Esophagus squamous epithelium (tissue), 5 donors: ENCODE measurements around the gene VEPH1. TPM values are rescaled to one million over a fixed set of nuclear protein-coding genes. Genes with fewer than 3 reads are reported as not detected.
"Not testable (repeated sequence)": the region's sequence is repeated elsewhere in the genome, so short reads cannot be mapped to it uniquely, and the experiment has no call there.

Experiments
- DNase-seq: peaks from one replicate; lab custom pipeline; 2025; lab: John Stamatoyannopoulos, UW
- H3K27ac ChIP-seq, 4 donors: fragments of 200-600 bp; sonication (generic); one replicate each; pipeline ENCODE4 v1.5.1; 2016 to 2019; ENCODE audit warnings: mild to moderate bottlenecking in 1 of 4
- H3K27me3 ChIP-seq, 4 donors: fragments of 200-600 bp; sonication (generic); 1 replicate in 3 of 4; 2 replicates in 1 of 4; pipeline versions ENCODE4 v1.5.1 to v1.6.0; 2017 to 2021; ENCODE audit warnings: antibody characterized with exemption in 1 of 4
- H3K36me3 ChIP-seq, 3 donors: fragments of 200-600 bp; sonication (generic); one replicate each; pipeline ENCODE4 v1.5.1; 2016 to 2019
- H3K4me1 ChIP-seq, 3 donors: fragments of 200-600 bp; sonication (generic); one replicate each; pipeline ENCODE4 v1.5.1; 2017 to 2019
- H3K4me3 ChIP-seq, 4 donors: fragments of 200-600 bp; sonication (generic); 1 replicate in 3 of 4; 2 replicates in 1 of 4; pipeline ENCODE4 v1.5.1; 2016 to 2019; ENCODE audit warnings: mild to moderate bottlenecking in 2 of 4, moderate library complexity in 1 of 4
- H3K9me3 ChIP-seq, 3 donors: fragments of 200-600 bp; sonication (generic); one replicate each; pipeline ENCODE4 v1.5.1; 2016 to 2019
- POLR2A ChIP-seq, 4 donors: fragments of 450-650 bp; IDR thresholded peaks; one replicate each; pipeline ENCODE4 v1.6.1; 2017; ENCODE audit warnings: antibody characterized with exemption in 4 of 4, mild to moderate bottlenecking in 4 of 4, moderate library complexity in 3 of 4
- WGBS, 2 donors: methylation state at CpG; one replicate each; pipeline ENCODE4 v1.1.5; 2018; 5-methylcytosine and 5-hydroxymethylcytosine counted together
- intact Hi-C: fragments of 100-400 bp; cut with DNase I; formaldehyde crosslinking; loops from one replicate; pipeline ENCODE4 v1.15.0; 2022
- total RNA-seq, 4 donors: library from RNA; depleted of rRNA; stranded (reverse); fragments of >200 nt; gene quantifications; one replicate each; pipeline ENCODE4 v1.1.0, GENCODE V29; 2016
- TF ChIP-seq, protein P1 (sequence below), 6 experiments: fragments of 450-650 bp in 4 of 6; fragments of 200-600 bp in 2 of 6; sonication (generic) in 2 of 6; IDR thresholded peaks; one replicate each; pipeline ENCODE4 v1.5.1; 2016 to 2019; ENCODE audit warnings: antibody characterized with exemption in 6 of 6, mild to moderate bottlenecking in 4 of 6, moderate library complexity in 4 of 6
- donor health status: DM: yes; HTN: yes; CAD: no.

VEPH1 gene
- total RNA-seq, 4 donors from 2014 or later: not detected

DNA sequence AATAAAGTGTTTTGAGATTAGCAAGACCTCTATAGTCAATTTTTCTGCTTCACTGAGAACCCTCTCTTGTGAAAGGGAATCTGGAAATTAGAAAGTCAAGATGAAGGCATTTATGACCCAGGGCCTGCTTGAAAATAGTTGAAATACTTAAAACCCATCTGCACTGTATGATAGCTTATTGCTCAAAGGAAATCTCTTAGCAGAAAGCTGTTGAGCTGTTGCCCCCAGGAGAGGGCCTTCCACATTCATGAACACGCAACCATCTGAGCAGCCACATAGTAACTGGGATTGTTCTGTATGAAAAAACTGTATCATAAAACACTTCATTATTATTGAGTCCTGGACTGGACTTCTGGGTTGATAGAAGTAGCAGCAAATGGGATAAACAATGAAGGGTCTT, 173.0 kb downstream of the VEPH1 start:
- Histone ChIP-seq H3K27ac (no peak overlapping the region), H3K27me3 (no peaks in the 10 kb centered on the region), H3K36me3 (no peaks in the 10 kb centered on the region), H3K9me3 (no peaks in the 10 kb centered on the region), H3K4me3 (no peak overlapping the region), H3K4me1 (no peaks in the 10 kb centered on the region)
- WGBS, 2 donors: 94 to 100% methylated on average over 1 of the region's 1 CpG
- no peak for TF ChIP-seq POLR2A (IDR thresholded peaks at IDR 0.05)
- TF ChIP-seq, protein P1, sequence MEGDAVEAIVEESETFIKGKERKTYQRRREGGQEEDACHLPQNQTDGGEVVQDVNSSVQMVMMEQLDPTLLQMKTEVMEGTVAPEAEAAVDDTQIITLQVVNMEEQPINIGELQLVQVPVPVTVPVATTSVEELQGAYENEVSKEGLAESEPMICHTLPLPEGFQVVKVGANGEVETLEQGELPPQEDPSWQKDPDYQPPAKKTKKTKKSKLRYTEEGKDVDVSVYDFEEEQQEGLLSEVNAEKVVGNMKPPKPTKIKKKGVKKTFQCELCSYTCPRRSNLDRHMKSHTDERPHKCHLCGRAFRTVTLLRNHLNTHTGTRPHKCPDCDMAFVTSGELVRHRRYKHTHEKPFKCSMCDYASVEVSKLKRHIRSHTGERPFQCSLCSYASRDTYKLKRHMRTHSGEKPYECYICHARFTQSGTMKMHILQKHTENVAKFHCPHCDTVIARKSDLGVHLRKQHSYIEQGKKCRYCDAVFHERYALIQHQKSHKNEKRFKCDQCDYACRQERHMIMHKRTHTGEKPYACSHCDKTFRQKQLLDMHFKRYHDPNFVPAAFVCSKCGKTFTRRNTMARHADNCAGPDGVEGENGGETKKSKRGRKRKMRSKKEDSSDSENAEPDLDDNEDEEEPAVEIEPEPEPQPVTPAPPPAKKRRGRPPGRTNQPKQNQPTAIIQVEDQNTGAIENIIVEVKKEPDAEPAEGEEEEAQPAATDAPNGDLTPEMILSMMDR (IDR thresholded peaks at IDR 0.05): no peak
- no peak for DNase-seq
- intact Hi-C loops: no loop called here

DNA sequence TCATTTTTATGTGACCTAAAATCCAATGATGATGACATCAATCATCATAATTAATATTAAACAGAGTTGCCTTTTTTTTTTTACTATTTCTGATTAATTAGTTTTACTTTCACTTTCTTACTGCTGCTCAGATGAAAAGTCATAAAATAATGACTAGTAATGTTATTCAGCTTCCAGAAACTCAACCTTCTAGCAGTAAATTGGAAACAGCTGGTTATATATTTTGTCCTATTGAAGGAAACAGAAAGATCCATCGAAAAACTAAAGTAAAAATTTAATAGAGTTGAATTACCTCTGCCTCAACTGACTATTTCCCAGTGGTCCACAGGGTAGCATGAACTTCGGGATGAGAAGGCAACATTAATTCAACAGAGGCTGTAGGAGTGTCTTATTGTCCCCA, 173.7 kb downstream of the VEPH1 start:
- no peak for DNase-seq
- no peak overlapping the region for H3K4me3 ChIP-seq
- no peaks in the 10 kb centered on the region for H3K36me3 ChIP-seq
- H3K4me1 ChIP-seq: no peaks in the 10 kb centered on the region
- H3K27ac ChIP-seq: no peak overlapping the region
- H3K27me3 ChIP-seq: no peaks in the 10 kb centered on the region
- intact Hi-C loops: no loop called here
- WGBS, 2 donors: 67 to 69% methylated on average over 2 of the region's 2 CpGs
- H3K9me3 ChIP-seq: no peaks in the 10 kb centered on the region
- no peak for TF ChIP-seq POLR2A (IDR thresholded peaks at IDR 0.05)
- TF ChIP-seq, protein P1 (IDR thresholded peaks at IDR 0.05): no peak

DNA sequence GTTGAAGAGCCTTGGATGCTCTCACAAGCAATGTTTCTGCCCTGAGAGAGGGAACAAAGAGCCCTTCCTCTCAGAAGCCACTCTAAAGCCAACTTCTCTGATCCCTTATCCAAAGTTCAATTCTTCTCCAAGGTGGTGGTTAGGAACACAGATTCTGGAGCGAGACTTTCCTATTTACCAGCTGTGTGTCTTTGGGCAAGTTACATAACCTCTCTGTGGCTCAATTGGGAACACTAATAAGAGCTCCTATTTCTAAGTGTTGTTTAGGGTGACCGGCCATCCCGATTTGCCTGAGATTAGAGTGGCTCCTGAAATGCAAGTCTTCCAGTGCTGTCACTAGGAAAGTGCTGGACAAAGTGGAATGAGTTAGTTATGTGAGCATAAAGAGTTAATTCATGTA, 175.4 kb downstream of the VEPH1 start:
- no peaks in the 10 kb centered on the region for H3K36me3 ChIP-seq
- TF ChIP-seq, protein P1 (IDR thresholded peaks at IDR 0.05): no peak
- no peak for TF ChIP-seq POLR2A (IDR thresholded peaks at IDR 0.05)
- no peaks in the 10 kb centered on the region for H3K9me3 ChIP-seq
- no peak for DNase-seq
- no peak overlapping the region for H3K4me3 ChIP-seq
- no peaks in the 10 kb centered on the region for H3K4me1 ChIP-seq
- WGBS, 2 donors: 75 to 93% methylated on average over 3 of the region's 3 CpGs
- intact Hi-C loops: no loop called here
- H3K27ac ChIP-seq: no peak overlapping the region
- no peaks in the 10 kb centered on the region for H3K27me3 ChIP-seq

DNA sequence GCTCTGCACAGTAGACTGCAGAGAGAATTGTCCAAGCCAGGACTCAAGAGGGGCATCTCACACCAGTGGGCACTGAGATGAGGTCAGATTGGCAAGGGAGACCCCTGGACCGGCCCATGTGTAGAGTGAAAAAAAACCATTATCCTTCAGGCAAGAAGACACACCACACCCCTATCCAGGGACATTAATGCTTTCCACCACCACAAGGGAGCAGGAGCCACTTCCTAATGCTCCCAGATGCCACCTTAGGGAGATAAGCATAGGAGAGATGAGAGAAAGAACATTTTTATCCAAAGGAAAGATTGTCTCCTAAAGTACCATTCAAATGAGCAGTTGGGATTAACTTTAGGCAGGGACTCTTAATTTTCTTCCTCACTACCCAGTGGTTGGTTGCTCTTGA, 176.2 kb downstream of the VEPH1 start:
- H3K4me1 ChIP-seq: no peaks in the 10 kb centered on the region
- WGBS, 2 donors: 63% methylated on average over 1 of the region's 1 CpG; no CpG with 5 or more reads in 1 of the 2 donors
- no peak overlapping the region for H3K4me3 ChIP-seq
- H3K27ac ChIP-seq: no peak overlapping the region
- no peaks in the 10 kb centered on the region for H3K9me3 ChIP-seq
- no peak for DNase-seq
- intact Hi-C loops: no loop called here
- H3K36me3 ChIP-seq: no peaks in the 10 kb centered on the region
- H3K27me3 ChIP-seq: no peaks in the 10 kb centered on the region
- TF ChIP-seq, protein P1 (IDR thresholded peaks at IDR 0.05): no peak
- no peak for TF ChIP-seq POLR2A (IDR thresholded peaks at IDR 0.05)

DNA sequence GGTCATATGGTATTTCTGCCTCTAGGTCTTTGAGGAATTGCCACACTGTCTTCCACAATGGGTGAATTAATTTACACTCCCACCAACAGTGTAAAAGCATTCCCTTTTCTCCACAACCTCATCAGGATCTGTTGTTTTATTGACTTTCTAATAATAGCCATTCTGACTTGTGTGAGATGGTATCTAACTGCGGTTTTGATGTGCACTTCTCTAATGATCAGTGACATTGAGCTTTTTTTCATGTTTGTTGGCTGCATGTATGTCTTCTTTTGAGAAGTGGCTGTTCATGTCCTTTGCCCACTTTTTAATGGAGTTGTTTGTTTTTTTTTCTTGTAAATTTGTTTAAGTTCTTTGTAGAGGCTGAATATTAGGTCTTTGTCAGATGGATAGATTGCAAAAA, 178.3 kb downstream of the VEPH1 start:
- intact Hi-C loops, H3K27ac ChIP-seq, H3K27me3 ChIP-seq, H3K4me1 ChIP-seq, DNase-seq, H3K36me3 ChIP-seq, H3K4me3 ChIP-seq, H3K9me3 ChIP-seq: not testable (repeated sequence)
- WGBS, 2 donors: 88 to 92% methylated on average over 1 of the region's 1 CpG

DNA sequence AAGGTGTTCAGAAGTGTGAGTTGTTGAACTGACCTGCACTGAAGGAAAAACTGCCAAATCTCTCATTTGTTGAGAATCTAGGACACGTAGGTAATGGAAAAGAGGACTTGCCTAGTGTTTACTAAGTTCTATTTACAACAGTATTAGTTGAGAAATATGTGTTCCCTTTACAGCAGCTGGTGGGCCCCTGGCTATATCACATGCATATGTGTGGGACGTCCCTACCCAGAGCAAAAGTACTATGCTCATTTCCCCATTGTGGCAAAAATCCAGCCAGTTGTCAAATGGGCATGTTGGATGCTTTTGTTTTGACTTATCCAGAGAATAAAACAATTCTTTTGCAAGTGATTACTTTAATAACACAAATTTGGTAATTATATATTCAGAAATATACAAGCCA, 179.9 kb downstream of the VEPH1 start:
- DNase-seq: no peak
- intact Hi-C loops: no loop called here

More for the DNA sequence above, 179.9 kb downstream of the VEPH1 start:
- Histone ChIP-seq H3K4me3 (no peak overlapping the region), H3K36me3 (no peaks in the 10 kb centered on the region), H3K4me1 (no peaks in the 10 kb centered on the region), H3K27me3 (no peaks in the 10 kb centered on the region), H3K9me3 (no peaks in the 10 kb centered on the region), H3K27ac (no peak overlapping the region)
- TF ChIP-seq, protein P1 (IDR thresholded peaks at IDR 0.05): no peak
- TF ChIP-seq POLR2A (IDR thresholded peaks at IDR 0.05): no peak
- WGBS, 2 donors: 56 to 66% methylated on average over 2 of the region's 2 CpGs
